ENCODE data around the gene LMX1A.

The LMX1A gene

DNA sequence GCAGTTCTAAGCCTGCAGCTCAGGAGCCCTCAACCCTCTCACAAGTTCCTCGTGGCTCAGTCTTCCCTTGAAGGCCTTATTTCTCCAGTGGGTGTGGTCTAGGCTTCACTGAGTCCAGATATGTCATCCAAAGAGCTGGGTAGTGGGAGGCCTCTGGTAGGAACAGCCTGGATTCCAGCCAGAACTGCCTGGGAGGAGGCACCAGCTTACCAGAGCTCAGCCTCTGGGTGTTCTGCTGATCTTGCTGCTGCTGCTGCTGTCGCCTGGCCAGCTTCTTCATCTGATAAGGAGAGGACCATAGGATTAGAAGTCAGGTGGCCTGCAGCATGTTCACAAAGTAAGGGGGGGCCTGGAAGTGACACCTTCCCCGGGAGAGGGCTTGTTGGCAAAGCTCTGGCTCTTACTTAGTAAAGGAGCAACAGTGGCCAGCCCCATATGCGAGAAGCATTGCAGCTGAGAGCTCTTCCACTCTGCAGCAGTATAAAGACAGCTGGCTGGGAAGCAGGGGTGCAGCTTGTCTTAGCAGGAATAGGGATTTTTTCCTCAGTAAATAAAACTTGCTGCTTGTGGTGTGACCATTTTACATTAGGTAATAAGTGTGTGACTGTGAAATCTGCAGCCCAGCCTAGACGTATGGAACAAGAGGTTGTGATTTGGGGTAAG is 148.5 kb downstream of the LMX1A start:
- no peak for DNase-seq

DNA sequence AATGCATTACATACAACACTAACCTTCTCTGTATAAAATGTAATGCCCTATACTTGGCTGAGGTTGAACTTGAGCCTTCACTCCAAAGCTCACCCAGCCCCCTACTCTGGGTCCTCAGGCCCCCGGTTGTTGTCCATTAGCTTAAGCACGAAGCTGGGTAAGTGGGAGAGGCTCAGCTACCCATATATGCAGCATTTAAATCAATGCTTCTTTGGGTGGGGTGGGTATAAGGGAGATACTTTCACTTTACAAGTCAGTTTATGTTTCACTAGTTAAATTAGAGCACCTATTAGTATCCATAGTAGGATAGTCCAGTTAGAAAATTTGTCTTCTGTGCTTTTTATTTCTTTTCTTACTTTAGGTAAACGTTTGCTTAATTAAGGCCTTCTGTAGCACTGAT is 151.4 kb downstream of the LMX1A start:
- DNase-seq: no peak

- no peak for DNase-seq
These were observed 152.0 kb downstream of the LMX1A start for GRCh38 chr1:165204548-165204947.

DNA sequence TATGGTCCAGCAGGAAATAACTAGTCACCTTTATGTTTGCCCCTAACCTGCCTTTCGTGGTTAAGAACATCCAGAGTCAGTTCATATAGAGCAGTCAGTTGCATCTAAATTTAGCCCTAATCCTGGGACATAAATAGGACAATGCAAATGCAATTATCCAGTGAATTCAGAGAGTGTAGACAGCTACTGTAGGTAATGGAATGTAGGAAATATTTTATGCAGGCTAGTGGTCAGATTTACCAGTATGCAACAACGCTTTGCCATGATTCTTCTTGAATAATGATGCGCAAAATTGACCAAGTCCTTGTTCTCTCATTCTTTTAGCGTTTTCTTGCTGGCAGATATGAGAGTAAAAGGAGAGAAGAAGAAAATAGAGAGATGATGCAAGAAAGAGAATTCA is 165.4 kb downstream of the LMX1A start:
- DNase-seq: no peak

DNA sequence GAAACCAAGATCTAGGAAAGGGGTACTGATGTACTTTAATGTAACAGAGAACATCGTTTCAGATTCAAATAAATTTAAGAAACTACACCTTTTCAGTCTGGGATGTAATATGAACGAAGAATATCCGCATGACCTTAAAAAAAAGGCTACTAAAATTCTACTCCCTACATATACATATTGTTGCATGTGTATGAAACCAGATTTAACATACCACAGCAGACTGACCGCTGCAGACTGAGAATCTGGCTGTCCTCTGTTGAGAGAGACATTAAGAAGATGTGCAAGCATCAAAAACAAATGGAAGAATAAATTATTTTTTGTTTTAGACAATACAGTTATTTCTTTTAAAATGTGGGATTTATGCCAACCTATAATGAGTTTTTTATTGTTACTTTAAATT is 166.6 kb downstream of the LMX1A start:
- no peak for DNase-seq

DNA sequence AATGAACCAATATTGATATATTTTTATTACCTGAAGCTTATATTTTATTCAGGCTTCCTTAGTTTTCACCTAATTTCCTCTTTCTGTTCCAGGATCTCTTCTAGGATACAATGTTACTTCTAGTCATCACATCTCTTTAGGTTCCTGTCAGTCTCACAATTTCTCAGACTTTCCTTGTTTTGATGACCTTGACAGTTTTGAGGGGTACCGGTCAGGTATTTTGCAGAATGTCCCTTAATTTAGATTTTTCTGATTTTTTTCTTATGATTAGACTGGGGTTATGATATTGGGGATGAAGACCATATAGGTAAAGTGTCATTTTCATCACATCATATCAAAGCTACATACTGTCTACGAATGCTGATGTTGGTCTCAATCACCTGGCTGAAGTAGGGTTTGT is 167.5 kb downstream of the LMX1A start:
- DNase-seq: no peak

DNA sequence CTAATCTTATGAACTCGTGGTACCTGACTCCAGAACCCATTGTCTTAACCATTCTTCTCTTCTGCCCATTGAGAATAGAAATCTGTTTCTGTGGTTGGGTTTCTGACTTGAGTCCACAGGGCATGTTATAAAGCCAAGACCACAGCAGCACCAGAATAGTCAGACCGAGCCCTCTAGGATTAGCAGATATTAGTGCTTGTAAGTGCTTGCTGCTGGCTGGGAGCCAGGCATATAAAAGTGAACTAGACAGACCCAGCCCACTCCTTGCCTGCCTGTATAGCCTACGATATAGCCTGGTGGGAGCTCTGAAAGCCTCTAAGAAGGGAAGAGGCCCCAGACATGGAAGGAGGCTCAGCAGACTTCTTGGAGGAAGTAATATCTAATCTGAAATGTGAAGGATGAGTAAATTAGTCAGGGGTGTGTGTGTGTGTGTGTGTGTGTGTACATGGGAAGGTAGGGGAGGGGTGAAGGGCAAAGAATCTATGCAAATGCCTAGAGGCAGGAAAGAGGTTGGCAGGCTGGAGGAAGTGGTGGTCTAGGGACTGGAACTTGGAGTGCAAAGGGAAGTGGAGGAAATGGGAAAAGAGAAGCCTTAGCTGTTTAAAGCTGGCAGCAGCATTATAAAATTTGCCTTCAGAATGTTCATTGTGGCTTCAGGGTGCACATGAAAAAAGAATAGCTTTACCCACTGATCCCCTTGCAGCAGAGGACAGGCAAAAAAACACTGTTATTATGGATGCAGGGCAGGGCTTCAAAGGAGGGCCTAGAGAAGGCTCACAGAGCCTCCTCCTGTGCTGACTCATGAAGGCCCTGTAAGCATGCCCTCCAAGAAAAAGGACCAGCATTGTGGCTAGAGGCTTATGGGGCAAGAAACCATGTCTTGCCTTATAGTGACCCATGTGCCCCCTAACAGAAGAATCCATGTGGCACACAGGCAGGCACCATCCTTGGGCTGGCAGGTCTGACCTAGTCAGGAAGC is 169.2 kb downstream of the LMX1A start:
- DNase-seq: no peak

- DNase-seq: no peak
These were observed 171.2 kb downstream of the LMX1A start for GRCh38 chr1:165185161-165185889.

GRCh38 chr1:165182975-165183374 is 173.5 kb downstream of the LMX1A start:
- no peak for DNase-seq

DNA sequence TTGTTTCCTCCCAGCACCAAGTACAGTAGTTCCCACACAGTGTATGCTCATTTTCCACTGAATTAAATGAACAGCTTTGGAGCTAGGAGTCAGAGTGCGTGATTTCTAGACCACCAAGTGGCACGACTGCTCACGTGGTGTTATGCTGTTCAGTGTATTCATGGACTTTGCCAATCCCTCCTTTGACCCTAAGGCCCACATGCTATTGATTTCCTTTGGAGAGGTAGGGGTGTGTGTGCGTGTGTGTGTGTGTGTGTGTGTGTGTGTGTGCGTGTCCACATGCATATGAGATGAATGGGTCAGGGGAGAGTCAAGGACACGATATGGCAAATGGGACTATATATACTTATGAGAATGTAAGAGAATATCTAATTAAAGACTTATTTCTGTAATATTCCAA is 177.2 kb downstream of the LMX1A start:
- no peak for DNase-seq

DNA sequence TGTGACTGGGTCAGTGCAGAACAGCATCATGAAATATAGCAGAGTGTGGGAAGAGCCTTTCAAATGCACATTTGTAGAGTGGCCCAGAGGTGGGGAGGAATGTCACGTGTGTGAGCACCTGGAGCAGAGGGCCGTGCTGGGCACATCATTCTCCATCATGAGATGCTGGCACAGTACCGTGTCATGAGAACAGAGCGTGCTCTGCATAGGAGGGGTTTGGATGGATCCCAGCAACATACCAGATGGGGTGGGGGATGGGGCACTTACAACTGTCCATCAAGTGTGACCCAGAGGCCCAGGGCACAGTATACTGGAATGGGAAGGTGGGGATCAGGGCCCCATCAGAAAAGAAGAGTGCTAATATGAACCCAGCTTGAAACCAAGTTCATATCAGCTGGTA is 182.0 kb downstream of the LMX1A start:
- no peak for DNase-seq

DNA sequence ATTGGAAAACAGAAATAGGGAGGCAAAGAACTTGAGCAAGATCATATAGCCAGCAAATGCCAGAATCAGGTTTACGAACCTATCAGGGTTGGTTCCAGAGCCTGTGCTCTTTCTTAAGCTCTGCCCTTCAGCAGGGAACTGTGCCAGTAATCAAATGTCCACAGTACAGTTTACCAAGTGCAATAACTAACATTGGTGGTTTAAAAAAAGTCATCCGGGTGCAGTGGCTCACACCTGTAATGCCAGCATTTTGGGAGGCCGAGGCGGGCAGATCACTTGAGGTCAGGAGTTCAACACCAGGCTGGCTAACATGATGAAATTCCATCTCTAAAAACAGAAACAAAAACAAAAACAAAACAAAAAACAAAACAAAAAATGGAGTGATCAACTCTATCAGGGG is 182.7 kb downstream of the LMX1A start:
- no peak for DNase-seq

DNA sequence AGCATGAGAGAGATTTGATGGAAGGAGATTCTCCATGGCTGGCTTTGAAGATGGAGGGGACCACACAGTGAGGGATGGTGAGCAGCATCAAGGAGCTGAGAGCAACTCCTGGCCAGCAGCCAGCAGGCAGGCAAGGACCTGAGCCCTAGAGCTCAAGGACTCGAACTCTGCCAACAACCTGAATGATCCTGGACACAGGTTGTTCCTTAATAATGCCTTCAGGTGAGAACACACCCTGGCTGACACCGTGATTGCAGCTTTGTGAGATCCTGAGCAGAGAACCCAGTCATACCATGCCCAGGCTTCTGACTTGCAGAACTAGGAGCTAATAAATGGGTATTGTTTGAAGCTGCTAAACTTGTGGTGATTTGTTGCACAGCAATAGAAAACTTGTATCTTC is 183.1 kb downstream of the LMX1A start:
- no peak for DNase-seq

DNA sequence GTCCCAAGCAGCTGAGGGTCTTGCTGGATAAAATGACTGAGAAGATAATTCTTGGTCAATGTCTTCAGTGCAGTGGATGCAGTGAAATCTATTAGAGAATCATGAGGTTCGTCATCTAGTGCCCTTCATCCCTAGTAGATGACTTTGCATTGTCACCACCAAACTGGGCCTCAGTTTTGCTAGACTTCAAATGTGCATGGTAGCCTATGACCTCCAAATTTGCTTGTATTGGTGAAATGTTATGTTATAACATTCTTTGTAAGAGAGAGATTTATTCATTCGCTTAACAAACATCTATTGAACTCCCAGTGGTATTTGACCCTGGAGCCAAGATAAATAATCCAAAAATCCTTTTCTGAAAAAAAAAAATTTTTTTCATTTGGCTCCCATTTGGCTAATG is 183.8 kb downstream of the LMX1A start:
- no peak for DNase-seq

GRCh38 chr1:165169729-165170128 is 186.8 kb downstream of the LMX1A start:
- no peak for DNase-seq

DNA sequence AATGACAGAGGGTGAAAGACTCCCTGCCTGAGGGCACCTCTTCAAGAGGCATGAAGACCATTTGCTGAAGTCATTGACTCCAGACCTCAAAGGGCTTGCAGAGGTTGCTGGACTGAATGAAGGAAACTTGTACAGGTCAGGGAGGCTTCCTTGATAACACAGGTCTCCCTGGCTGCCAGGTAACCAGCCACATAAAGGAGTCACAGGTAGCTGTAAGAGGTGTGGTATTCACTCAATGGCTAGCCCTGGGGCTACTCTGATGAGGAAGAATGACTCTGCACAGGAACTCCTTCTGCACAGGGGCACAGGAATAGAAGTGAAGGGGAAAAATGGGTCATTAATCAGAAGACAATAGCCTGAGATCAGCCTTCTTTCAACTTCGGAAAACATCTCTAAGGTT is 187.5 kb downstream of the LMX1A start:
- DNase-seq: no peak

- DNase-seq: no peak
These were observed 188.0 kb downstream of the LMX1A start for GRCh38 chr1:165168467-165168866.

GRCh38 chr1:165162671-165163241 is 193.8 kb downstream of the LMX1A start:
- DNase-seq: no peak

GRCh38 chr1:165161130-165161529 is 195.4 kb downstream of the LMX1A start:
- no peak for DNase-seq

- no peak for DNase-seq
These were observed 203.3 kb downstream of the LMX1A start for GRCh38 chr1:165153182-165153581.

- no peak for DNase-seq
These were observed 203.8 kb downstream of the LMX1A start for GRCh38 chr1:165152727-165153126.

DNA sequence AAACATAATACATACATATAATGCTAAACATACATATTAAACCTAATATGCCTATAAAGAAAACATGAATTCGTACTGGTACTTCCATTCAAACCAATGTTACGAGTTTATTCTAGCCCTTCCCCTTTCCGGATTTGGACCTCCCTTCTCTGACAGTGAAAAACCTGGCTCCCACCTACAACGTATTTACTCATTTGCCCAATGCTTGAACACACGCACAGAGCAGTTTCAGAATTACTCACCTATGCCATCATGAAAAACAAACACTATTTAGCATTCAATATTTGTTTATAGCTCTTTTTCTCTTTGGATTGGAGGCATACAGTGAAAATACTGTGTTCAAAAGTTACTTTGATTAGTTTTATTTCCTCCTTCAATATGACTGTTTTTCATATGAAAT is 204.4 kb downstream of the LMX1A start:
- no peak for DNase-seq
